GM23338 (cell line): ENCODE measurements around the gene HOXA10. TPM values are rescaled to one million over a fixed set of nuclear protein-coding genes. Genes with fewer than 3 reads are reported as not detected.
A peak's percentile ranks its signal among the peaks of the same experiment; 100 is the strongest.

Source experiments
- ATAC-seq: fragments of 200-7000 bp; cut with Tn5 transposase; 3 replicates; pipeline ENCODE4 v1.9.1; 2020
- DNase-seq: peaks from one replicate; pipeline ENCODE4 v3.0.0-alpha.2; 2015; ENCODE audit warnings: low spot score
- H2AFZ ChIP-seq: fragments of 200-600 bp; sonication (generic); 2 replicates; pipeline ENCODE4 v1.8.0; 2016; ENCODE audit warnings: antibody characterized with exemption, mild to moderate bottlenecking, moderate library complexity
- H3F3A ChIP-seq: fragments of 200-600 bp; sonication (generic); replicated peaks from 2 replicates; pipeline ENCODE4 v1.8.0; 2017; ENCODE audit warnings: antibody characterized with exemption, mixed run types, low read depth
- H3K27ac ChIP-seq: fragments of 200-600 bp; sonication (generic); 2 replicates; pipeline ENCODE4 v1.6.1; 2016; ENCODE audit warnings: low read depth
- H3K27me3 ChIP-seq: fragments of 200-600 bp; sonication (generic); 2 replicates; pipeline ENCODE4 v1.8.0; 2016; ENCODE audit warnings: mild to moderate bottlenecking, mixed run types, moderate library complexity; ENCODE audit not compliant: insufficient read depth
- H3K36me3 ChIP-seq: fragments of 200-600 bp; sonication (generic); 2 replicates; pipeline ENCODE4 v1.8.0; 2016; ENCODE audit warnings: mild to moderate bottlenecking; ENCODE audit not compliant: insufficient read depth
- H3K4me1 ChIP-seq: fragments of 200-600 bp; sonication (generic); 2 replicates; pipeline ENCODE4 v1.8.0; 2016; ENCODE audit warnings: mild to moderate bottlenecking, moderate library complexity; ENCODE audit not compliant: insufficient read depth
- H3K4me2 ChIP-seq: fragments of 200-600 bp; sonication (generic); 2 replicates; pipeline ENCODE4 v1.7.1; 2017; ENCODE audit warnings: mixed run types
- H3K4me3 ChIP-seq: fragments of 200-600 bp; sonication (generic); 2 replicates; pipeline ENCODE4 v1.6.1; 2016; ENCODE audit warnings: mixed run types
- H3K79me2 ChIP-seq: fragments of 200-600 bp; sonication (generic); replicated peaks from 2 replicates; pipeline ENCODE4 v1.8.0; 2017; ENCODE audit warnings: mild to moderate bottlenecking; ENCODE audit not compliant: insufficient read depth
- H3K9me2 ChIP-seq: fragments of 200-600 bp; sonication (generic); 2 replicates; pipeline ENCODE4 v1.8.0; 2017; ENCODE audit not compliant: insufficient read depth
- H4K20me1 ChIP-seq: fragments of 200-600 bp; sonication (generic); replicated peaks from 2 replicates; pipeline ENCODE4 v1.8.0; 2017; ENCODE audit warnings: mild to moderate bottlenecking; ENCODE audit not compliant: insufficient read depth
- H3K27ac Mint-ChIP-seq: 2 replicates; pipeline ENCODE4 v1.8.0; 2020; ENCODE audit warnings: inconsistent platforms, mild to moderate bottlenecking, moderate library complexity, mixed read lengths
- H3K27me3 Mint-ChIP-seq: 3 replicates; pipeline ENCODE4 v1.8.0; 2022; ENCODE audit warnings: low read depth, mild to moderate bottlenecking, moderate library complexity, mixed read lengths, inconsistent platforms; ENCODE audit not compliant: insufficient read depth, poor library complexity
- H3K36me3 Mint-ChIP-seq: 3 replicates; pipeline ENCODE4 v1.8.0; 2021; ENCODE audit warnings: low read depth, mild to moderate bottlenecking, inconsistent platforms, moderate library complexity, mixed read lengths
- H3K4me1 Mint-ChIP-seq: 3 replicates; pipeline ENCODE4 v1.8.0; 2020; ENCODE audit warnings: mild to moderate bottlenecking, inconsistent platforms, mixed read lengths
- H3K4me3 Mint-ChIP-seq: 3 replicates; pipeline ENCODE4 v1.8.0; 2021; ENCODE audit warnings: moderate library complexity, mild to moderate bottlenecking, inconsistent platforms, mixed read lengths
- H3K9me3 Mint-ChIP-seq: 3 replicates; pipeline ENCODE4 v1.8.0; 2020; ENCODE audit warnings: moderate library complexity, mild to moderate bottlenecking, inconsistent platforms, mixed read lengths
- CREB1 ChIP-seq: fragments of 250-450 bp; sonication (Bioruptor Pico); IDR thresholded peaks from 2 replicates; pipeline ENCODE4 v1.5.0; 2020; ENCODE audit warnings: low read depth, mild to moderate bottlenecking, moderate library complexity
- CTCF ChIP-seq, 2 experiments: fragments of 200-600 bp in 1 of 2; sonication (generic) in 1 of 2; conservative IDR thresholded peaks; 2 replicates each; pipeline versions ENCODE4 v1.5.1 to v1.6.1; 2016 to 2017; ENCODE audit warnings: antibody characterized with exemption in 2 of 2, low read depth in 2 of 2, mild to moderate bottlenecking in 2 of 2, moderate library complexity in 1 of 2
- ETS1 ChIP-seq: IDR thresholded peaks from 2 replicates; pipeline ENCODE4 v1.6.1; 2016; ENCODE audit warnings: antibody characterized with exemption
- EZH2 ChIP-seq: fragments of 200-600 bp; sonication (generic); IDR thresholded peaks from one replicate; pipeline ENCODE4 v1.8.0; 2017; ENCODE audit warnings: antibody characterized with exemption, mild to moderate bottlenecking, low read depth; ENCODE audit not compliant: unreplicated experiment
- EZH2phosphoT487 ChIP-seq: fragments of 200-600 bp; sonication (generic); IDR thresholded peaks from one replicate; pipeline ENCODE4 v1.8.1; 2018; ENCODE audit warnings: antibody characterized with exemption; ENCODE audit not compliant: unreplicated experiment
- JUNB ChIP-seq: IDR thresholded peaks from one replicate; pipeline ENCODE4 v1.6.1; 2016; ENCODE audit warnings: antibody characterized with exemption; ENCODE audit not compliant: unreplicated experiment
- NANOG ChIP-seq: IDR thresholded peaks from 2 replicates; pipeline ENCODE4 v1.6.1; 2016; ENCODE audit warnings: antibody characterized with exemption, borderline replicate concordance
- STAT1 ChIP-seq: IDR thresholded peaks from one replicate; pipeline ENCODE4 v1.6.1; 2016; ENCODE audit warnings: antibody characterized with exemption; ENCODE audit not compliant: unreplicated experiment
- ZNF114 ChIP-seq: fragments of 250-450 bp; sonication (Bioruptor Pico); IDR thresholded peaks from 2 replicates; pipeline ENCODE4 v1.5.0; 2020; ENCODE audit warnings: mild to moderate bottlenecking, moderate library complexity
- polyA plus RNA-seq: library from polyadenylated mRNA; unstranded; fragments of >200 nt; fragmentation: Nextera tagmentation; extraction: Ambion mirVana; gene quantifications from 2 replicates; pipeline ENCODE4 v1.2.1, GENCODE V29; 2016
- total RNA-seq: library from RNA; depleted of rRNA; stranded (reverse); fragments of >200 nt; shearing (Covaris generic); gene quantifications from 2 replicates; pipeline ENCODE4 v1.2.3, GENCODE V29; 2014
- TF ChIP-seq, protein P1 (sequence below): fragments of 250-450 bp; sonication (Bioruptor Pico); IDR thresholded peaks from 2 replicates; pipeline ENCODE4 v1.5.0; 2020; ENCODE audit warnings: mild to moderate bottlenecking, moderate library complexity
- TF ChIP-seq, protein P2 (sequence below): IDR thresholded peaks from one replicate; pipeline ENCODE4 v1.6.1; 2018; ENCODE audit warnings: antibody characterized with exemption; ENCODE audit not compliant: unreplicated experiment

The HOXA10 gene
- total and polyA plus RNA-seq, 2 experiments from 2014 or later = not detected

- no peaks in the 10 kb centered on the region for H3K9me2 ChIP-seq
- peak; percentile 72 for DNase-seq
- Mint-ChIP-seq H3K4me1 (peaks cover 40% of the 10 kb centered on the region), H3K9me3 (no peaks in the 10 kb centered on the region; the same call in 1 of the 3 replicates), H3K27me3 (peaks cover 99% of the 10 kb centered on the region), H3K36me3 (no peaks in the 10 kb centered on the region), H3K4me3 (peak overlapping the region; percentile 58), H3K27ac (no peak overlapping the region)
- peak; percentile 8 for ATAC-seq
- no peaks in the 10 kb centered on the region for H3K36me3 ChIP-seq
- H3K27me3 ChIP-seq = peaks cover 100% of the 10 kb centered on the region
- no peak overlapping the region for H3K27ac ChIP-seq
- peak overlapping the region; percentile 77 for H3K4me2 ChIP-seq
- H4K20me1 ChIP-seq = peaks cover 41% of the 10 kb centered on the region
- peaks cover 71% of the 10 kb centered on the region for H3K4me1 ChIP-seq
- peaks cover 61% of the 10 kb centered on the region for H3F3A ChIP-seq
- H3K4me3 ChIP-seq = peak overlapping the region; percentile 48
- peak overlapping the region; percentile 38; the same call in 1 of the 2 replicates for H2AFZ ChIP-seq
- no peaks in the 10 kb centered on the region for H3K79me2 ChIP-seq
- TF ChIP-seq ETS1 = 0 out of 2 replicates have a peak, but pooled peaks have one; percentile 8
- TF ChIP-seq STAT1 = no peak
- no peak for TF ChIP-seq CREB1
- TF ChIP-seq NANOG = no peak
- no peak for TF ChIP-seq ZNF114
- TF ChIP-seq EZH2 = peak; percentile 95
- peak; percentile 85 for TF ChIP-seq EZH2phosphoT487
- TF ChIP-seq, protein P1, sequence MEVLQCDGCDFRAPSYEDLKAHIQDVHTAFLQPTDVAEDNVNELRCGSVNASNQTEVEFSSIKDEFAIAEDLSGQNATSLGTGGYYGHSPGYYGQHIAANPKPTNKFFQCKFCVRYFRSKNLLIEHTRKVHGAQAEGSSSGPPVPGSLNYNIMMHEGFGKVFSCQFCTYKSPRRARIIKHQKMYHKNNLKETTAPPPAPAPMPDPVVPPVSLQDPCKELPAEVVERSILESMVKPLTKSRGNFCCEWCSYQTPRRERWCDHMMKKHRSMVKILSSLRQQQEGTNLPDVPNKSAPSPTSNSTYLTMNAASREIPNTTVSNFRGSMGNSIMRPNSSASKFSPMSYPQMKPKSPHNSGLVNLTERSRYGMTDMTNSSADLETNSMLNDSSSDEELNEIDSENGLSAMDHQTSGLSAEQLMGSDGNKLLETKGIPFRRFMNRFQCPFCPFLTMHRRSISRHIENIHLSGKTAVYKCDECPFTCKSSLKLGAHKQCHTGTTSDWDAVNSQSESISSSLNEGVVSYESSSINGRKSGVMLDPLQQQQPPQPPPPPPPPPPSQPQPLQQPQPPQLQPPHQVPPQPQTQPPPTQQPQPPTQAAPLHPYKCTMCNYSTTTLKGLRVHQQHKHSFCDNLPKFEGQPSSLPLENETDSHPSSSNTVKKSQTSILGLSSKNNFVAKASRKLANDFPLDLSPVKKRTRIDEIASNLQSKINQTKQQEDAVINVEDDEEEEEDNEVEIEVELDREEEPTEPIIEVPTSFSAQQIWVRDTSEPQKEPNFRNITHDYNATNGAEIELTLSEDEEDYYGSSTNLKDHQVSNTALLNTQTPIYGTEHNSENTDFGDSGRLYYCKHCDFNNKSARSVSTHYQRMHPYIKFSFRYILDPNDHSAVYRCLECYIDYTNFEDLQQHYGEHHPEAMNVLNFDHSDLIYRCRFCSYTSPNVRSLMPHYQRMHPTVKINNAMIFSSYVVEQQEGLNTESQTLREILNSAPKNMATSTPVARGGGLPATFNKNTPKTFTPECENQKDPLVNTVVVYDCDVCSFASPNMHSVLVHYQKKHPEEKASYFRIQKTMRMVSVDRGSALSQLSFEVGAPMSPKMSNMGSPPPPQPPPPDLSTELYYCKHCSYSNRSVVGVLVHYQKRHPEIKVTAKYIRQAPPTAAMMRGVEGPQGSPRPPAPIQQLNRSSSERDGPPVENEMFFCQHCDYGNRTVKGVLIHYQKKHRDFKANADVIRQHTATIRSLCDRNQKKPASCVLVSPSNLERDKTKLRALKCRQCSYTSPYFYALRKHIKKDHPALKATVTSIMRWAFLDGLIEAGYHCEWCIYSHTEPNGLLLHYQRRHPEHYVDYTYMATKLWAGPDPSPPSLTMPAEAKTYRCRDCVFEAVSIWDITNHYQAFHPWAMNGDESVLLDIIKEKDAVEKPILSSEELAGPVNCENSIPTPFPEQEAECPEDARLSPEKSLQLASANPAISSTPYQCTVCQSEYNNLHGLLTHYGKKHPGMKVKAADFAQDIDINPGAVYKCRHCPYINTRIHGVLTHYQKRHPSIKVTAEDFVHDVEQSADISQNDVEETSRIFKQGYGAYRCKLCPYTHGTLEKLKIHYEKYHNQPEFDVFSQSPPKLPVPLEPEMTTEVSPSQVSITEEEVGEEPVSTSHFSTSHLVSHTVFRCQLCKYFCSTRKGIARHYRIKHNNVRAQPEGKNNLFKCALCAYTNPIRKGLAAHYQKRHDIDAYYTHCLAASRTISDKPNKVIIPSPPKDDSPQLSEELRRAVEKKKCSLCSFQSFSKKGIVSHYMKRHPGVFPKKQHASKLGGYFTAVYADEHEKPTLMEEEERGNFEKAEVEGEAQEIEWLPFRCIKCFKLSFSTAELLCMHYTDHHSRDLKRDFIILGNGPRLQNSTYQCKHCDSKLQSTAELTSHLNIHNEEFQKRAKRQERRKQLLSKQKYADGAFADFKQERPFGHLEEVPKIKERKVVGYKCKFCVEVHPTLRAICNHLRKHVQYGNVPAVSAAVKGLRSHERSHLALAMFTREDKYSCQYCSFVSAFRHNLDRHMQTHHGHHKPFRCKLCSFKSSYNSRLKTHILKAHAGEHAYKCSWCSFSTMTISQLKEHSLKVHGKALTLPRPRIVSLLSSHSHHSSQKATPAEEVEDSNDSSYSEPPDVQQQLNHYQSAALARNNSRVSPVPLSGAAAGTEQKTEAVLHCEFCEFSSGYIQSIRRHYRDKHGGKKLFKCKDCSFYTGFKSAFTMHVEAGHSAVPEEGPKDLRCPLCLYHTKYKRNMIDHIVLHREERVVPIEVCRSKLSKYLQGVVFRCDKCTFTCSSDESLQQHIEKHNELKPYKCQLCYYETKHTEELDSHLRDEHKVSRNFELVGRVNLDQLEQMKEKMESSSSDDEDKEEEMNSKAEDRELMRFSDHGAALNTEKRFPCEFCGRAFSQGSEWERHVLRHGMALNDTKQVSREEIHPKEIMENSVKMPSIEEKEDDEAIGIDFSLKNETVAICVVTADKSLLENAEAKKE (CRISPR knock-in tag) = no peak
- no peak for TF ChIP-seq CTCF (conservative IDR thresholded peaks at IDR 0.05; ENCODE audit: low read depth in 2 of 2)
- TF ChIP-seq JUNB = no peak
- TF ChIP-seq, protein P2, sequence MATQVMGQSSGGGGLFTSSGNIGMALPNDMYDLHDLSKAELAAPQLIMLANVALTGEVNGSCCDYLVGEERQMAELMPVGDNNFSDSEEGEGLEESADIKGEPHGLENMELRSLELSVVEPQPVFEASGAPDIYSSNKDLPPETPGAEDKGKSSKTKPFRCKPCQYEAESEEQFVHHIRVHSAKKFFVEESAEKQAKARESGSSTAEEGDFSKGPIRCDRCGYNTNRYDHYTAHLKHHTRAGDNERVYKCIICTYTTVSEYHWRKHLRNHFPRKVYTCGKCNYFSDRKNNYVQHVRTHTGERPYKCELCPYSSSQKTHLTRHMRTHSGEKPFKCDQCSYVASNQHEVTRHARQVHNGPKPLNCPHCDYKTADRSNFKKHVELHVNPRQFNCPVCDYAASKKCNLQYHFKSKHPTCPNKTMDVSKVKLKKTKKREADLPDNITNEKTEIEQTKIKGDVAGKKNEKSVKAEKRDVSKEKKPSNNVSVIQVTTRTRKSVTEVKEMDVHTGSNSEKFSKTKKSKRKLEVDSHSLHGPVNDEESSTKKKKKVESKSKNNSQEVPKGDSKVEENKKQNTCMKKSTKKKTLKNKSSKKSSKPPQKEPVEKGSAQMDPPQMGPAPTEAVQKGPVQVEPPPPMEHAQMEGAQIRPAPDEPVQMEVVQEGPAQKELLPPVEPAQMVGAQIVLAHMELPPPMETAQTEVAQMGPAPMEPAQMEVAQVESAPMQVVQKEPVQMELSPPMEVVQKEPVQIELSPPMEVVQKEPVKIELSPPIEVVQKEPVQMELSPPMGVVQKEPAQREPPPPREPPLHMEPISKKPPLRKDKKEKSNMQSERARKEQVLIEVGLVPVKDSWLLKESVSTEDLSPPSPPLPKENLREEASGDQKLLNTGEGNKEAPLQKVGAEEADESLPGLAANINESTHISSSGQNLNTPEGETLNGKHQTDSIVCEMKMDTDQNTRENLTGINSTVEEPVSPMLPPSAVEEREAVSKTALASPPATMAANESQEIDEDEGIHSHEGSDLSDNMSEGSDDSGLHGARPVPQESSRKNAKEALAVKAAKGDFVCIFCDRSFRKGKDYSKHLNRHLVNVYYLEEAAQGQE = no peak
Measured at GRCh38 chr7:27188386-27189294, 14.5 kb upstream of the HOXA10 start.
